ENCODE measurements around the gene SERPINE3. TPM values are rescaled to one million over a fixed set of nuclear protein-coding genes. Genes with fewer than 3 reads are reported as not detected.

The SERPINE3 gene
- total RNA-seq, 2 donors from 2014 or later: not detected

DNA sequence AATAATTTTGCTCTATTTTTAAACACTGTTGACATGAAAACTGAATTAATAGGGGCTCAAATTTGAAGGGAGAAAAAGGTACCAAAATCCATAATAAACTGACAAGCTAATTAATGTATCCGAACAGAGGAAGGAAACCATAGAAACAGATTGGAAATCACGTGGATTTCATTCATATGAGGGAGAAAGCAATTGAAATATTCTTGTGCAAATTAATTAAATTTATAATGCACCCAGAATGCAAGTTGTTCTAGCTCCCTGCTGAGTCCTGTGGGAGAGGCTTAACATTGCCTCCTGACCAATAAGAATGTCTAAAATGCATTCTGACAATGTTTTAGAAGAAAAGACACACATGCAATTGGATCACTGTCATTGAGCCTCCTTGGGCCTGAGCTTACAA, 17.7 kb upstream of the SERPINE3 start:
- H3K36me3 ChIP-seq: no peaks in the 10 kb centered on the region
- H3K9me3 ChIP-seq: no peaks in the 10 kb centered on the region
- no peak overlapping the region for H3K9ac ChIP-seq (ENCODE audit: low read depth in 2 of 2, low read length in 2 of 2)
- H3K4me3 ChIP-seq: no peak overlapping the region
- TF ChIP-seq, protein P1, sequence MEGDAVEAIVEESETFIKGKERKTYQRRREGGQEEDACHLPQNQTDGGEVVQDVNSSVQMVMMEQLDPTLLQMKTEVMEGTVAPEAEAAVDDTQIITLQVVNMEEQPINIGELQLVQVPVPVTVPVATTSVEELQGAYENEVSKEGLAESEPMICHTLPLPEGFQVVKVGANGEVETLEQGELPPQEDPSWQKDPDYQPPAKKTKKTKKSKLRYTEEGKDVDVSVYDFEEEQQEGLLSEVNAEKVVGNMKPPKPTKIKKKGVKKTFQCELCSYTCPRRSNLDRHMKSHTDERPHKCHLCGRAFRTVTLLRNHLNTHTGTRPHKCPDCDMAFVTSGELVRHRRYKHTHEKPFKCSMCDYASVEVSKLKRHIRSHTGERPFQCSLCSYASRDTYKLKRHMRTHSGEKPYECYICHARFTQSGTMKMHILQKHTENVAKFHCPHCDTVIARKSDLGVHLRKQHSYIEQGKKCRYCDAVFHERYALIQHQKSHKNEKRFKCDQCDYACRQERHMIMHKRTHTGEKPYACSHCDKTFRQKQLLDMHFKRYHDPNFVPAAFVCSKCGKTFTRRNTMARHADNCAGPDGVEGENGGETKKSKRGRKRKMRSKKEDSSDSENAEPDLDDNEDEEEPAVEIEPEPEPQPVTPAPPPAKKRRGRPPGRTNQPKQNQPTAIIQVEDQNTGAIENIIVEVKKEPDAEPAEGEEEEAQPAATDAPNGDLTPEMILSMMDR (IDR thresholded peaks at IDR 0.05): no peak
- H3K27me3 ChIP-seq: no peaks in the 10 kb centered on the region
- H3K4me1 ChIP-seq: no peaks in the 10 kb centered on the region
- no peak for DNase-seq
- intact Hi-C loops (cut with DNase I): no loop called here
- no peak overlapping the region for H3K27ac ChIP-seq

DNA sequence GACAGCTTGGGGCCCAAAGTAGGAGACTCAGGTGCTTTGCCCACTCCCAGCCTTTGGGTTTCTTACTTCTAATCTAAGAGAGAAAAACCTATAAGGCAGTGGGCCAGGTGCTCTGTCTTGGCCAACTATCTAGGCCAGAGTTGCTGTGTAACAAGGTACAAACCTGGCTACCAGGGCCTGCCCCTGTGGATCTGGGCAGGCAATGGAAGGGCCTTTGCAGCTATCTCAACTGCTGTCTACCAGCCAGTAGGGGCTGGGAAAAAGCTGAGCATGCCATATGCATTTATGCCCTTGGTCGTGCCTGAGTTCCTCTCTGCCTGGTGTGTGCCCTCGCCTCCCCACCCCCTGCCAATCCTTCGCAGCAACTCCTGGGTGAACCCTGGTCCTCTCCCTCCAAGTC, 16.7 kb upstream of the SERPINE3 start:
- Histone ChIP-seq H3K4me1 (no peaks in the 10 kb centered on the region), H3K9me3 (no peaks in the 10 kb centered on the region), H3K36me3 (no peaks in the 10 kb centered on the region), H3K4me3 (no peak overlapping the region), H3K27me3 (no peaks in the 10 kb centered on the region), H3K9ac (ENCODE audit: low read depth in 2 of 2, low read length in 2 of 2) (no peak overlapping the region), H3K27ac (no peak overlapping the region)
- intact Hi-C loops (cut with DNase I): no loop called here
- no peak for DNase-seq
- TF ChIP-seq, protein P1 (IDR thresholded peaks at IDR 0.05): no peak

DNA sequence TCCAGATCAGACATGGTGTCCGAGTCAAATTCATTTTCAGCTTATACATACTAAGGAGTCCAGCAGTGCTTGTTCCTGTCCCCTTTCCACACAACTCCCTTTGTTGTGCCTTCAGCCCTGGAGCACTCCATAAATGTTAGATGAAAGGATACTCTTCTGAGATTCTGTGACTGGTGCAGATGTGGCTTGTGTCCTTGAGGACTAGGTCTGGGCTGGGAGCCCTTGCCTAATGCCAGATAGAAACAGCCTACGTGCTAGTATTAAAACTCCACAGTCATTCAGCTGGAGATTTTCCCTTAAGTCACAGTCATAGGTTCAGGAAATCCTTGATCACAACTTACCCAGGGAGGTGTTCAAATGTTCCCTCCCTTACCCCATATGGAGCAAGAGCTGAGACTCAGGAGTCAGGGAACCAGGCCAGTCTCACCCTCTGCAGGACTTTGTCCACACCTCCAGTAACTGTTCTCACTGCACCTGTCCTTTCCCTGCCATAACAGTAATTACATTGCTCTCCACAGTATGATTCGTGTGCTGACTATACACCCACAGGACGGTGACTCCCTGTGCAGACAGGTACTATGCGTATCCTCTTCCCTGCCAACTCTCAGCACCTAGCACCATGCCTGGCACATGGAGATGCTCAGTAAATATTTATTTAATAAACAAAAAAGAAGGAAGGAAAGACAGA, 15.5 kb upstream of the SERPINE3 start:
- Histone ChIP-seq H3K4me1 (no peaks in the 10 kb centered on the region), H3K27me3 (no peaks in the 10 kb centered on the region), H3K4me3 (no peak overlapping the region), H3K9me3 (no peaks in the 10 kb centered on the region), H3K36me3 (no peaks in the 10 kb centered on the region), H3K9ac (ENCODE audit: low read depth in 2 of 2, low read length in 2 of 2) (no peak overlapping the region), H3K27ac (no peak overlapping the region)
- no peak for DNase-seq
- intact Hi-C loops (cut with DNase I): no loop called here
- TF ChIP-seq, protein P1 (IDR thresholded peaks at IDR 0.05): no peak

DNA sequence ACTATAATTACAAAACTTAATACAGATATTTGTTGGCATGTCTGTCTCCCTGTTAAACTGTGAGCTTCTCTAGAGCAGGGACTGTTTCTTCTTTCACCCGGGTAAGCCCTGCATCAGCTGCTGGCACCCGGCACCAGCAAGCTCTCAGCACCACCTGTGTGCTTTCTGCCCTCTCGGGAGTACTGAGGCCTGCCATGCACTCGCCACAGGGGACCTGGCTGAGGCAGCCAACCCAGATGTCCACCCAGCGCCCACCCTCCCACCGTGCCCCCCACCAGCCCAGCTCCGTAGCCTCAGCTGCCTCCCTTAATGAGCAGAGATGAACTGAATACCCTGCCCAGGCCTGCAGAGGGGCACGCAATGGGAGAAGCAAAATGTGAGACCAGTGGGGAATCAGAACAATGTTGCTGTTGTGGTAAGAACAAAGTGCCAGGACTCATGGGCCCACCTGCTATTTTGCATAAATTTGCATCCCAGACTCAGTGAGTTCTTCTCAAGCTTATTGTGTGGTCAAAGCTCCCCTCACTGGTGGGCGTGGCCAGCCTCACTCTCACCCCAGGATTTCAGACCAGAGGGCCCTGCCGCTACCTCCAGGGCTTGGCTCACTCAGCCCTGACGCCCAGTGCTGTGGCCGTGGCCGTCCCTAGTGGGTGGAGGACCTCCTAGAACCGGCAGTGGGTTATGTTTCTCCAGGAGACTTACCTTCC, 14.6 kb upstream of the SERPINE3 start:
- intact Hi-C loops (cut with DNase I): no loop called here
- H3K9me3 ChIP-seq: no peaks in the 10 kb centered on the region
- no peak for DNase-seq
- no peaks in the 10 kb centered on the region for H3K36me3 ChIP-seq
- no peak overlapping the region for H3K9ac ChIP-seq (ENCODE audit: low read depth in 2 of 2, low read length in 2 of 2)
- H3K4me1 ChIP-seq: no peaks in the 10 kb centered on the region
- H3K27ac ChIP-seq: no peak overlapping the region
- no peak overlapping the region for H3K4me3 ChIP-seq
- TF ChIP-seq, protein P1 (IDR thresholded peaks at IDR 0.05): no peak
- H3K27me3 ChIP-seq: no peaks in the 10 kb centered on the region

DNA sequence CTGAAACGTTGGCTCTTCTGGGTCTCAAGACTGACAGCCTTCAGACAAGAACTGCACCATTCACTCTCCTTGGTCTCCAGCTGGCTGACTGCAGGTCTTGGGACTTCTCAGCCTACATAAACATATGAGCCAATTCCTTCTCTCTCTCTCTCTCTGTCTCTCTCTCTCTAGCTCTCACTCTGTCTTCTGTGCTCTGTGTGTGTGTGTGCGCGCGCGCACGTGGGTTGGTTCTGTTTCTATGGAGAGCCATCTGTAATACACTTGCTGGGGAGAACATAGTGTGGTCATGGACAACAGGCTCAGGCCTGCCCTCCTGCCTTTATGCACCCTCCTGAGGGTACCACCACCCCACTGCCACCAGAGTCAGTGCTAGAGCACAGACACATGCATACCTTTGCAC, 13.7 kb upstream of the SERPINE3 start:
- no peak for DNase-seq
- H3K4me1 ChIP-seq: no peaks in the 10 kb centered on the region
- TF ChIP-seq, protein P1 (IDR thresholded peaks at IDR 0.05): no peak
- no peak overlapping the region for H3K4me3 ChIP-seq
- no peaks in the 10 kb centered on the region for H3K36me3 ChIP-seq
- intact Hi-C loops (cut with DNase I): no loop called here
- no peaks in the 10 kb centered on the region for H3K9me3 ChIP-seq
- no peak overlapping the region for H3K27ac ChIP-seq
- no peak overlapping the region for H3K9ac ChIP-seq (ENCODE audit: low read depth in 2 of 2, low read length in 2 of 2)
- H3K27me3 ChIP-seq: no peaks in the 10 kb centered on the region

All from colonic mucosa (tissue), 4 donors.